GM18508 (cell line): ENCODE measurements around the gene TSPEAR.
"Not testable (repeated sequence)": the region's sequence is repeated elsewhere in the genome, so short reads cannot be mapped to it uniquely, and the experiment has no call there.

Experiments
- ATAC-seq: cut with Tn5 transposase; IDR thresholded peaks from one replicate; pipeline ENCODE4 v1.9.1; 2021; ENCODE audit warnings: moderate number of reproducible peaks; ENCODE audit not compliant: insufficient read depth, unreplicated experiment

Gene TSPEAR

DNA sequence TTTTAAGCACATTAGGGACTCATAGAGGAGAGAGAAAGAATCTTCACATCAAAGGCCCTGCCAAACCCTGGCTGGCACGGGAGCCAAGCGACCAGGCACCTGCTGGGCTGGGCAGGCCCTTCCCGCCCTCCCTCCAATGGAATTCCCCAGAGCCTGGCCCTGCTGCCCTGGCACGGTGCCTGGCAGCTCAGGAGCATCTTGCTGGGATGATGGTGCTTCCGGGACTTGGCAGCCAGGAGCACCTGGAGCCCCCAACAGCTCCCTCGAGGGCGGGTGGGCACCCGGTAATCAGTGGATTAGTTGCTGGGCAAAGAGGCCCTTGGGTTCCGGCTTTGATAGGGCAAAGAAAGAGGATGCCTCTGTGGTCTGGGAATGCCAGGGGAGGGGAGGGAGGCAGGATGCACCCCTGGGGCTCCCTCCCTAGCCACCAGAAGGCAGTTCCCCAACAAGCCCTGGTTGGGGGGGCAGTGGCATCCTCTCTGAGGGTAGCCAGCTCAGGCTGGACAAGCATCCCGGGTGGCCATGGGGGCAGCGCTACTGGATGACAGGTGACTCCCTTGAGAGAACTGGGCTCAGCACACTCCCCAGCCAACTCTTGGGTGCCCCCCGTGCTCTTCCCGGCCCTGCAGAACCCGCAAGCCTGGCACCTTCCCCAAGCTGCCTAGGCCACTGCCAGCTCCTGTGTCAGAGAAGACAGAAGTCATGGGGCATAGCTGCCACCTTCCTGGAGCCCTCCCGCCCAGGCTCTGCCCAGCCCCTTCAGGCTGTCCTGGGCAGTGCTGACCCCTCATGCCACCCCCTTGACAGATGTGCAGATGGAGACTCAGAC, 197.8 kb downstream of the TSPEAR start:
- ATAC-seq, result no peak

DNA sequence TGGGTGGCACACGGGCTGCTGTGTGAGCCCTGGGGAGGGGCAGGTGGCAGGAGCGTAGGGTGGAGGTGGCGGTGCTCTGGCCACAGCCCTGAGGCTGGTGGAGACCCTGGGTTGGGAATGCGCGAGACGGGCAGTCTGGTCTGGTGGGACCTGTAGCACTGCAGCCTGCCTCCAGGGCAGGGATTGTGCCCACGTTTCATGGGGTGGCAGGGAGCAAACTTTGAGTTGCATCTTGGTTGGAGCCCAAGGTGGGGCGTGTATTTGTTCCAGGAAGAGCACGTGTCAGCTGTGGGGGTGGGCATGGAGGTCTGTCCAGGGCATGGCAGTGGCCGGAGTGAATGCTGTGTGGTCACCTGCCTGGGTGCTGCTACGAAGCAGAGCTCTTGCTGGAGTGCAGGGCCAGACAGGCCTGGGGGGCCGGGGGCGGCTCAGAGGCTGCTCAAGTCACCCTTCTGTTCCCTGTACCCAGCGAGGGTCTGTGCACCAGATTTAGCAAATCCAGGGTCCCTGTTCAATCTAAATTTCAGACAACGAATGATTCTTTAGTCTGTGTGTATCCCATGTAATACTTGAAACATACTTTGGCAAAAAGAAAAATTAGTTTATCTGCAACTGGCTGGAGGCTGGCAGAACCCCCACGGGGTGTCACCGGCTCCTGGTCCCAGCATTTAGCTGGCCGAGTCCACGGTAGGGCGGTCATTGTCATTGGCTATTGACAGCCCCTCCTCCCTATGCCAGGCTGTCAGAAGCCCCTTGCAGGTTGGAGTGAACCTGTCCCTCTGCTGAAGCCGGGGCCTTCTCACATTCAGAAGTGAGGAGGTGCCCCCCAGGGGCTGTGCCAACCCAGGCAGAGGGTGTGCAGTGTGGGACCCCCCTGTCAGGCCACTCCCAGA, 198.6 kb downstream of the TSPEAR start:
- no peak for ATAC-seq

DNA sequence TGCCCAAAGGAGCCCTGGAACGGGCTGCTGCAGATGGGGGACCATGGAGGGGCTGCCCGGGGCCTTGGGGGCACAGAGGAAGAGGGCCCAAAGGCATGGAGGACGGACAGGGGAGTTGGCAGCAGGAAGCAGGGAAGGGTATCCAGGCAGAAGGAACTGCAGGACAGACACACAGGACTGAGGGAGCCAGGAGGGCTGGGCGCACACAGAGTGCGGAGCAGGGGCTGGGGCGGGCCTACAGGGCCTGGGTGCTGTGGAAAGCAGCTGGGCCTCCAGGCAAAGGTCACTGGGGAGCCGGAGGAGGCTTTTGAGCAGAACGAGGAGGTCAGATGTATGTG, 199.5 kb downstream of the TSPEAR start:
- ATAC-seq, result no peak

DNA sequence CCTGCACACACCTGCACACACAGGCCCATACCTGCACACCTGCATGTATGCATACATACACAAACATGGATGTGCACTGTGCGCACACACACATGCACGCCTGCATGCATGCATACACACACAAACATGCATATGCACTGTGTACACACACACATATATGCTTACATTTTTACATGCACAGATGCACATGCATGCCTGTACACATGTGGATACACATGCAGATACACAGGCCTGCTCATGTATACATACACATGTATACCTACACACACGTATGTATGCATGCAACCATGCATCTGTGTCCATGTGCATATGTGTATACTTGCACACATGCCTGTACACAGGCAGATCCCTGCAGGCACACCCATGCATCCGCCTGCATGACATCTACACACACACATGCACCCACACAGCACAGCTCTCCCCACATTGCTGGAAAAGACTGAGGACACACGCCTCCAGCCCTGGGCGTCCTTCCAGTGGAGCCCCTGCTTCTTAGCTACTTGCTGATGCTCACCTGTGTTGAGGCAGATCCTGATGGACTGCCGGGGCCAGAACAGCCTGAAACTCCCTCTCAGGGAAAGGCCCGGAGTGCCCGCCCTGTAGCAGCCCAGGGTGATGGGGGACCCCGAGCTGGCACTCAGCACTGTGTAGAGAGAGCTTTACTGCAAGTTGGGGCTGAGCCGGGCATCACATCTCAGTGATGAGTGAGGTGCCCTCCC, 200.0 kb downstream of the TSPEAR start:
- no peak for ATAC-seq

DNA sequence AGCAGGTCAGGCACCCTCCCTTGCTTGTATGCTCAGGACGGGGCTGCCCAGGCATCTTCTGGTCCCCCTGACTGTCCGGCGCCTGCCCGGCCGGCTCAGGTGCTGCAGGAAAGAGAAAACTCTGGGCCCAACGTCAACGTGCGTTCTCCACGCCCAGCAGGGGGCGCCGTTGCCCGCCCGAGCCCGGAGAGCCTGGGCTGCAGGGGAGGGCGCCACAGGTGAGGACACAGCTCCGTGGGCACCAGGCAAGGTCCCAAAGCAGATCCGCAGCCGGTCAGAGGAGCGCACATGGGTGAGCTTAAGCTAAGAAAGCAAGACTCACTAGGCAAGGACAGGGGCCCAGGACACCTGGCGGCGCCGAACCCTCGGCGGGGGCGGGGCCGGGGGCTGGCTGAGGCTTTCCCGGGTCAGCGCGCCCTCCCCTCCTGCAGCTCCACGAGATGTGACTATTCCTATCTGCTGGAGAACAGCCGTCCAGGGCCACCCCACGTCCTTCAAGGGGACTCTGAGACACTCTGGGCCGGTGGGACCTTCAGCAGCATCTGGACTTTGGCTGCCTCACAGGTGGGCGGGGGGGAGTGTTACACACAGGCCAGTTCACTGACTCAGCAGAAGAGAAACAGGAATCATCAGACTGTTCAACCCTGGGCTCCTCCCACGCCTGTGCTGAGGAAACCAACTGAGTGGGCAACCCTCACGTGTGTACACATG, 200.7 kb downstream of the TSPEAR start:
- no peak for ATAC-seq

DNA sequence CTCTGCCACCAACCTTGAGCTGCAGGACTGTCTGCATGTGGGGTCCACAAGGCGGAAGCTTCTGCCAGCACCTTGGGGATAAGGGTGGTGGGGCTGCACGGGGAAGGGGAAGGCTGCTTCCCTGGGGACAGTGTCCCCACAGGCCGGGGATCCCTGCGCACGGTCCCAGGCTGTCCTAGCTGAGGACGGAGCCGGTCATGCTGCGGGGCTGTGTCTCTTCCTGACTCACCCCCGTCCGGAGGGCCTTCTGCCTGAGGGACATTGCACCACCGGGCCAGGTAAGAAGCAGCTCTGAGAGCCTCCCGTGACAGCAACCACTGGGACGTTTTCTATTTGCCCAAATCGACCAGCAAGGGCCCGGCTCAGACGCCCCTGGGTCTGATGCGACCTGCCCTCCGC, 201.3 kb downstream of the TSPEAR start:
- ATAC-seq, result no peak

DNA sequence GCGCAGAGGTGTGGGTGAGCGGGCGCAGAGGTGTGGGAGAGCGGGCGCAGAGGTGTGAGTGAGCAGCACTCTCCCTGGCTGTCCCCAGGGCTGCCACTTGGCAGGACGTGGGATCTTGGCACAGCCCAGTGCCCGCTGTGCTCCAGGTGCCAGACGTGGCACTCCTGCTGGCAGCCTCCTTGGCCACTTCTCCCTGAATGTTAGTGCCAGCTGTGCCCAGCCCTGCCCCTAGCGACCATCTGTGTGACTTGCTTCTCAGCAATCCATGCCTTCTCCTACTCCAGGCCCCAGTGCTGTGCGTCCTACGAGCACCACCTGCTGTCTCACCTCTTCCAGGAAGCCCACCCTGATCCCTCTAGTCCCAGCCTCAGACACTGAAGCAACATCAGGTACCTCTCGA, 201.8 kb downstream of the TSPEAR start:
- ATAC-seq, result no peak

DNA sequence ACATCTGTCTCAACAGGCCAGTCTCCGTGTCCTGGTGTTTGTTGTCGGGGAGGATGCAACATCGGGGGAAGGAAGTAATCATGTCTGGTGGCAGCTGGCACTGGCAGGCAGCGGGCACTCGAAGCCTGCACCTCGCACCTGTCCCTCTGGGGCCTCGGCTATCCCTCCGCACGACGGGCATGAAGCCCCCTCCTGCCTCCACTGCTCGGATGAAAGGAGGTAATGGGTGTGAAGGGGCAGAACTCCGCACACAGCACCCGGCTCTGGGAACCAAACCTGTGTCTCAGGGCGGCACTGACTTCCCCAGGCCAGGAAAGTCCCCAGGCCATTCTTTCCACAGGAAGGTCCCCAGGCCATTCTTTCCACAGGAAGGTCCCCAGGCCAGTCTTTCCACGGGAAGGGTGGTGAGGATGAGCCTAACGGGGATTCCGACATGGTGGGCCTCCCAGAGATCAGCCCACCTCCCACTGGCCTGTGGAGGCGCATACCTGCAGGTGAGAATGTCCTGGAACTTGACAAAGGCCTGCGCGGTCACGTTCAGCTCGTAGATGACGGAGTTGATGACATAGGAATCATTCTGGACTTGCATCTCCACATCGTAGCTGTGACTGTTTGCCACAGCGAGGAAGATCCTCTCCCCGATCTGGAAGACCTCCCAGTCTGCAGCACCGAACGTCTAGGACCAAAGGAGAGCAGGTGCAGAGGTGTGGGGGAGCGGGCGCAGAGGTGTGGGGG, 202.5 kb downstream of the TSPEAR start:
- no peak for ATAC-seq

DNA sequence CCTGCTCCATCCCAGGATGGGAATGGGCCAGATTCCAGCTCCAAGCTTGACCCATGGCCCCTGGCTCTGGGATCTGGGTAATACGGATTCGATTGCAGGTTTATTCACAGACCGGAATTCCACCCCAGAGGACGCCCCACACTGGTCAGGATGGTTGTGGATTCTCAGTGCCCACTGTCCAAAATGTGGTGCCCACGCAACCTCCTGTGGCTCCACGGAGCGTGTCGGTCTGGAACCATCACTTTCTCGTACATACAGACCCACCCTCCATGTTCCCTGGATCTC, 203.0 kb downstream of the TSPEAR start:
- ATAC-seq, result no peak

DNA sequence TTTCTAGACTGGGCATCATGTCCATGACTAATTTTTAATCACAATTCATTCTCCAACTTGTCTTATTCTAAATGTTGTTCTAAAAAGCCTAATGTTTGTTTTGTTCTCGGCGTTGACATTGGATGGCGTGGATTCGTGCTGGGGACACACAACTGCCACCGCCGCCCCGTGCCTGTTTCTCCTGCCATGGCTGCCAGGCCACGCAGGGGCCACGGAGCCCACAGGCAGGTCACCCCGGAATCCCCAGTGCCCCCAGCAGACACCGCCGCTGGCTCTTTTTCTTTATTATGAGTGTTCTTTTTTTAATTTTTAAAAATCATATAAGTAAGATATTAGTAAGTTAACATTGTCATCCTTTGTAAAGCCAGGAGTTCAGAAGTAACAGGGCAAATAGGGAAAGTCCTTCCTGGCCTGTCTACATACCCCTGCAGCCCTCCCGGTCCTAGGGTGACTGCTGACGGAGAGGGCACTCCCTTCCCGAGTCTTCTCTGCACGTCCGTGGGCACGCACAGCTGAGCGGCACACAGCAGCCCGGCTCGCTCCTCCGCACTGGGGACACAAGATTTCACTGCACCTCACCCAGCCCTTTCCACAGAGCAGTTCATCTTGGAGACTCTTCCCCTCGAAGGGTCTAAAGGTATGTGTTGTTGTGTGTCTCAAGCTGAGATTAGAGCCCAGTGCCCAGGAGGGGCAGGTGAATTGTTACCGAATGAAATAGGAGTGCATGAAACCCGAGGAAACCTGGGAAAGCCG, 203.5 kb downstream of the TSPEAR start:
- no peak for ATAC-seq

DNA sequence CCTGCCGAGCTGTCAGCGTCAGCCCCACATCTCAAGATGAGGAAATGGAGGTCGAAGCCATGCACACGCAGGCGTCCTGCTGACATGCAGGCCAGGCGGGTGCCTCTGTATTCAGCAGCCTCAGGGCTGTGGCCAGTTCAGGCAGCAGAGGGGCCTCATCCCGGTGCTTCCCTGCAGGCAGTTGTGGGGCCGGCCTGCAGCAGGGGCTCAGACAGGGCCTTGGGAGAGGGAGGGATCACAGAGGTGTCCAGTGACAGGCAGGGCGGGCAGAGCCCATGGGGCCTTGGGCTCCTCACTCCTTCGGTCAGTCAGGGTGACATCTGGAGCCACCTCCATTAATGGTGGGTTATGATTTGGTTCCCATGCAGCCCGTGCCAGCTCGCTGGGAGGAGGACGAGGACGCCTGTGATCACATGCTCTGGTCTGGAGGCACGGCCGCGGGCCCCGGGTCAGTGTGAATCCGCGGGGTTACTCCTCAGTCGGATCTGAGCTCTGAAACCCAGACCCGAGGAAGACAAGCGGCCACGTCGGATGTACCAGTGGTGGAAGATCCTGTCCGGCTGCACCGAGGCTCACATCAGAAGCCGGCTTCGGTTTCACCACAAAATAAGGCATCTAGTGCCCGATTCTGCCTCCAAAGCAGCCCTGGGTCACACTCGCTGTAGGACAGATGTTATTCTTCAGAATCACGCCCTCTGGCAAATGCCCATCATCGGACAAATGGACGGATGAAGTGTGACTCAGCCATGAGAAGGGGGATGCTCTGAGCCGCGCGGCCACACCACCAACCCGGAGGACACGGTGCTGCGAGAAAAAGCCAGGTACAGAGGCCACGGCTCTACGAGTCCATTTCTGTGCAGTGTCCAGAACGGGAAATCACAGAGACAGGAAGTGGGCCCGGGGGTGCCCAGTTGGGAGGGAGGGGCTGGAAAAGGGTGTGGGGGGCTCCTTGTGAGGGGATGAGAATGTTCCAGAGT, 204.8 kb downstream of the TSPEAR start:
- ATAC-seq, result no peak

DNA sequence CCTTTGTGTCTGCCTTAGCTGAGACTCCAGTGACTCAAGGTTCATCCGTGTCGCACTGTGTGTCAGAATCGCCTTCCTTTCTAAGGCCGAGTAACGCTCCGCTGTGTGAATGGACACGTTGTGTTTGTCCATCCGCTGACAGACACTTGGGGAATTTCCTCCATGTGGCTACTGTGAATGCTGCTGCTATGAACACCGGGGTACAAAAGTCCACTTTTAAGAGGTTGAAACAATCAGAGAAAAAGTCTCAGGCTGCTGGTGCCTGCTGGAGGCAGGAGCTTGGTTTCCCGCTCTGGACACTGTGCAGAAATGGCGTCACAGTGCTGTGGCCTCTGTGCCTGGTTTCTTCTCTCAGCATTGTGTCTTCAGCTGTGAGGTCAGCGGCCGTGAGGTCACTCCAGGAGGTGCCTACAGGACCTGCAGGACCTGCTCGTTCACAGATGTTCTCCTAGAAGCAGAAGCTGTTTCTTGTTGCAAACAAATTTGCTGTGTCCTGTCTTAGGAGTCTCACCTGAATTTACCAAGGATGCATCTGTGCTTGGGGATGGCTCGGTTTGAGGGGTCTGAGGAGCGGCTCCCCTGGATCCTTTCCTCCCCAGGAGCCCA, 205.6 kb downstream of the TSPEAR start:
- ATAC-seq, result no peak

DNA sequence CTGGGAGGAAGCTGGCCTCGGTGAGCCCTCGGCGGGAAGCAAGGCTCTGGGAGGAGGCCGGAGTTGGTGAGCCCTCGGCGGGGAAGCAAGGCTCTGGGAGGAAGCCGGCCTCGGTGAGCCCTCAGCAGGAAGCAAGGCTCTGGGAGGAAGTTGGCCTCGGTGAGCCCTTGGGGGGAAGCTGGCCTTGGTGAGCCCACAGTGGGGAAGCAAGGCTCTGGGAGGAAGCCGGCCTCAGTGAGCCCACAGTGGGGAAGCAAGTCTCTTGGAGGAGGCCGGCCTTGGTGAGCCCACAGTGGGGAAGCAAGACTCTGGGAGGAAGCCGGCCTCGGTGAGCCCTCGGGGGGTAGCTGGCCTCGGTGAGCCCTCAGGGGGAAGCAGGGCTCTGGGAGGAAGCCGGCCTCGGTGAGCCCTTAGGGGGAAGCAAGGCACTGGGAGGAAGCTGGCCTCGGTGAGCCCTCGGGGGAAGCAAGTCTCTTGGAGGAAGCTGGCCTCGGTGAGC, 207.4 kb downstream of the TSPEAR start:
- no peak for ATAC-seq

DNA sequence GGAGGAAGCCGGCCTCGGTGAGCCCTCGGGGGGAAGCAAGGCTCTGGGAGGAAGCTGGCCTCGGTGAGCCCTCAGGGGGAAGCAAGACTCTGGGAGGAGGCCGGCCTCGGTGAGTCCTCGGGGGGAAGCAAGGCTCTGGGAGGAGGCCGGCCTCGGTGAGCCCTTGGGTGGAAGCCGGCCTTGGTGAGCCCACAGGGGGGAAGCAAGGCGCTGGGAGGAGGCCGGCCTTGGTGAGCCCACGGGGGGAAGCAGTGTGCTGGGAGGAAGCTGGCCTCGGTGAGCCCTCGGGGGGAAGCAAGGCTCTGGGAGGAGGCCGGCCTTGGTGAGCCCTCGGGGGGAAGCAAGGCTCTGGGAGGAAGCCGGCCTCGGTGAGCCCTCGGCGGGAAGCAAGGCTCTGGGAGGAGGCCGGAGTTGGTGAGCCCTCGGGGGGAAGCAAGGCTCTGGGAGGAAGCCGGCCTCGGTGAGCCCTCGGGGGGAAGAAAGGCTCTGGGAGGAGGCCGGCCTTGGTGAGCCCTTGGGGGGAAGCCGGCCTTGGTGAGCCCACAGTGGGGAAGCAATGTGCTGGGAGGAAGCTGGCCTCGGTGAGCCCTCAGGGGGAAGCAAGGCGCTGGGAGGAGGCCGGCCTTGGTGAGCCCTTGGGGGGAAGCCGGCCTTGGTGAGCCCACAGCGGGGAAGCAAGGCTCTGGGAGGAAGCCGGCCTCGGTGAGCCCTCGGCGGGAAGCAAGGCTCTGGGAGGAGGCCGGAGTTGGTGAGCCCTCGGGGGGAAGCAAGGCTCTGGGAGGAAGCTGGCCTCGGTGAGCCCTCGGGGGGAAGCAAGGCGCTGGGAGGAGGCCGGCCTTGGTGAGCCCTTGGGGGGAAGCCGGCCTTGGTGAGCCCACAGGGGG, 208.1 kb downstream of the TSPEAR start:
- ATAC-seq, result not testable (repeated sequence)

DNA sequence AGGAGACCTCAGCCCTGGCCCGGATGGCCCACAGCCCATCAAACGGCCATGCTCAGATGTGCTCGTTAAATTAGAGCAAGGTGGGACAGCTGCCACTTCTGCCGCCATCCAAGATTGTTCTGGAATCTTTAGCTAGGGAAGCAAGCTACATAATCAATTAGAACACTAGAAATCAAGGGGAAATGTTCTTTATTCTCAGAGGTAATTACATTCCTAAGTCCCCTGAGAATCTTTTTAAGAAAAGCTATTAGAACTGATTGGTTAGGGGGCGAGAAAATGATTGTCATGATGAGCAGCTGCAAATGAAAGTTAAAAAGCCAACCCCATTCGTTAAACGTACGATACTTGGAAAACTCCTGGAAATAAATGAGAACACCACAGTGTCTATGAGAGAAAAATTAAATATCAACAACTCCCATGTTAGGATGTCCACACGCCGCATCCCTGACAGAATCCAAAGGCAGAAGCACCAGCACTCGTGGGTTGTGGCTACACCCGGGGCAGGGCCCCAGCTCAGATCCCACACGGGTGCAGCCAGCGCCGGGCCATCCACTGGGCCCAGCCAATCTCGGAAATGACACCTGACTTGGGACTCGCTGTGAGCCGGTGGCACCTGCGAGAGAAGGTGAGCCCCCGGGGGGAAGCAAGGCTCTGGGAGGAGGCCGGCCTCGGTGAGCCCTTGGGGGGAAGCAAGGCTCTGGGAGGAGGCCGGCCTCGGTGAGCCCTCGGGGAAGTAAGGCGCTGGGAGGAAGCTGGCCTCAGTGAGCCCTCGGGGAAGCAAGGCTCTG, 209.0 kb downstream of the TSPEAR start:
- no peak for ATAC-seq

DNA sequence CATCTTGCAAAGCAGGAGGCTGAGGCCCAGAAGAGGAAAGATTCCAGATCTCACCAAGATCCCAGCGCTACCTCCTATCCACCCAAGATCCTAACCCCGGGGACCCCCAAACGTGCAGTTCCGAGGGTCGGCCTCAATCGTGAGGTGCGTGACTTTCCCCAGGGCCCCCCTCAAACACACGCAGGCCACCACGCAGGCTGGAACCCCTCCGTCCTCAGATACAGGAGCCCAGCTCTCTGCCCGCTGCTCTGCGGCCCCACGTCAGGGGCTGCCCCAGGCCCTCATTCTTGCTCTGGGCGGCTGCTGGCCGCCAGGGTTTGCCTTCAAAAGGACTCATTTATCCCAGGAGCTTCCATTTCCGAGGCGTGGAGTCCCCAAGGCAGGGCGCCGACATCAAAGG, 211.3 kb downstream of the TSPEAR start:
- ATAC-seq, result no peak
